HG02759 (cell line): ENCODE data around the gene GALK2.

ENCODE experiments used
- ATAC-seq: cut with Tn5 transposase; IDR thresholded peaks from one replicate; pipeline ENCODE4 v1.9.1; 2021; ENCODE audit warnings: mild to moderate bottlenecking, moderate library complexity; ENCODE audit not compliant: unreplicated experiment

GALK2 gene

GRCh38 chr15:49169880-49170597 is at the start of gene GALK2:
GALK2 (plus strand) TSS chr15:49170247; CDS start chr15:49170323, 76 bp downstream.
- ATAC-seq, result peak; percentile 98

GRCh38 chr15:49120832-49121231 is 49.2 kb upstream of the GALK2 start:
- no peak for ATAC-seq

- no peak for ATAC-seq
Measured at GRCh38 chr15:49121901-49122300, 48.1 kb upstream of the GALK2 start.

- no peak for ATAC-seq
Measured at GRCh38 chr15:49122541-49123062, 47.4 kb upstream of the GALK2 start.

GRCh38 chr15:49124371-49124770 is 45.7 kb upstream of the GALK2 start:
- ATAC-seq, result no peak

GRCh38 chr15:49131403-49131802 is 38.6 kb upstream of the GALK2 start:
- no peak for ATAC-seq

- ATAC-seq, result no peak
Measured at GRCh38 chr15:49134683-49135341, 35.2 kb upstream of the GALK2 start.

GRCh38 chr15:49135342-49135857 is 34.6 kb upstream of the GALK2 start:
- no peak for ATAC-seq

GRCh38 chr15:49135911-49136310 is 34.1 kb upstream of the GALK2 start:
- ATAC-seq, result no peak

- ATAC-seq, result no peak
Measured at GRCh38 chr15:49137861-49138260, 32.2 kb upstream of the GALK2 start.

GRCh38 chr15:49145651-49146609 is 24.1 kb upstream of the GALK2 start:
- ATAC-seq, result no peak

GRCh38 chr15:49148298-49148697 is 21.7 kb upstream of the GALK2 start:
- no peak for ATAC-seq

GRCh38 chr15:49148727-49149126 is 21.3 kb upstream of the GALK2 start:
- ATAC-seq, result no peak

GRCh38 chr15:49151831-49152230 is 18.2 kb upstream of the GALK2 start:
- no peak for ATAC-seq

- ATAC-seq, result no peak
Measured at GRCh38 chr15:49152552-49153312, 17.3 kb upstream of the GALK2 start.

- no peak for ATAC-seq
Measured at GRCh38 chr15:49154359-49154758, 15.7 kb upstream of the GALK2 start.

- ATAC-seq, result peak; percentile 2
Measured at GRCh38 chr15:49154799-49155109, 15.3 kb upstream of the GALK2 start.

GRCh38 chr15:49155110-49155833 is 14.8 kb upstream of the GALK2 start, which contains the start of gene COPS2:
COPS2 (minus strand) TSS chr15:49155599; CDS start chr15:49155578, 21 bp downstream.
- peak; percentile 93 for ATAC-seq

- ATAC-seq, result peak; percentile 16
Measured at GRCh38 chr15:49155834-49156627, 14.0 kb upstream of the GALK2 start.
